ENCODE measurements around the gene CD80.

- TF ChIP-seq POLR2A (IDR thresholded peaks at IDR 0.05): no peak
- TF ChIP-seq CTCF (IDR thresholded peaks at IDR 0.05 in 4 of 5, conservative IDR thresholded peaks at IDR 0.05 in 1 of 5): no peak
These were observed 9.1 kb downstream of the CD80 start for GRCh38 chr3:119550192-119550910.
